Osteocyte (in vitro differentiated cells): ENCODE measurements around the gene ADGRA1. TPM values are rescaled to one million over a fixed set of nuclear protein-coding genes. Genes with fewer than 3 reads are reported as not detected.

Experiments
- DNase-seq: peaks from one replicate; pipeline ENCODE4 v3.0.0; 2021; ENCODE audit warnings: mixed read lengths; ENCODE audit not compliant: unreplicated experiment; ENCODE audit errors: extremely low spot score
- H3K27ac Mint-ChIP-seq: one replicate; pipeline ENCODE4 v1.8.0; 2021; ENCODE audit warnings: mild to moderate bottlenecking, mixed read lengths; ENCODE audit not compliant: unreplicated experiment
- H3K27me3 Mint-ChIP-seq: one replicate; pipeline ENCODE4 v1.8.0; 2021; ENCODE audit warnings: mixed read lengths; ENCODE audit not compliant: unreplicated experiment
- H3K36me3 Mint-ChIP-seq: one replicate; pipeline ENCODE4 v1.8.0; 2021; ENCODE audit warnings: mixed read lengths; ENCODE audit not compliant: unreplicated experiment
- H3K4me1 Mint-ChIP-seq: one replicate; pipeline ENCODE4 v1.8.0; 2021; ENCODE audit warnings: mixed read lengths; ENCODE audit not compliant: unreplicated experiment
- H3K4me3 Mint-ChIP-seq: one replicate; pipeline ENCODE4 v1.8.0; 2021; ENCODE audit warnings: mild to moderate bottlenecking, moderate library complexity, mixed read lengths; ENCODE audit not compliant: unreplicated experiment
- H3K9me3 Mint-ChIP-seq: one replicate; pipeline ENCODE4 v1.8.0; 2021; ENCODE audit warnings: mixed read lengths; ENCODE audit not compliant: unreplicated experiment
- total RNA-seq: library from RNA; stranded (reverse); gene quantifications from 2 replicates; pipeline ENCODE4 v1.2.1, GENCODE V29; 2021
- TF ChIP-seq, protein P1 (sequence below): fragments of 200-600 bp; sonication (generic); IDR thresholded peaks from 2 replicates; pipeline ENCODE4 v1.5.0; 2021; ENCODE audit warnings: antibody characterized with exemption, mild to moderate bottlenecking, moderate library complexity

The ADGRA1 gene
- total RNA-seq, 1 donor from 2014 or later, result not detected

DNA sequence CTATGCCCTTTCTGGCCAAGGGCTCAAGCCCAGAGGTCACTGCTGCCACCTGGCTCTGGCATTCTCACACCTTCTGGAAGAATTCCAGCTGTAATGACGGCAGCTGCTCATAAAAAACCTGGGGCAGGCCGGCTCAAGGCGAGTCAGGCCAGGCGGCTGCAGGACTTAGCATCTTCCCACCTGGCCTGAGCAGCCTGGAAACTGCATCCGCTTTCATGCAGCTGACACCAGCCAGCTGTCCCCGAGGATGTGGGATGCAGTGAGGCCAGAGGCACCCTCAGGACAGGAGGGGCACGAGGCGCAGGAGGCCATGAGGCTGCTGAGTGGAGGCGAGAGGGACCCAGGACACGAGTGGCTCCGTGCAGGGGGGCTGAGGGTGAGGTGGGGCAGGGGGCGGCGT, 47.5 kb upstream of the ADGRA1 start:
- peaks cover 9% of the 10 kb centered on the region for H3K27me3 Mint-ChIP-seq
- no peak overlapping the region for H3K4me3 Mint-ChIP-seq
- no peaks in the 10 kb centered on the region for H3K4me1 Mint-ChIP-seq
- DNase-seq, result no peak
- TF ChIP-seq, protein P1, sequence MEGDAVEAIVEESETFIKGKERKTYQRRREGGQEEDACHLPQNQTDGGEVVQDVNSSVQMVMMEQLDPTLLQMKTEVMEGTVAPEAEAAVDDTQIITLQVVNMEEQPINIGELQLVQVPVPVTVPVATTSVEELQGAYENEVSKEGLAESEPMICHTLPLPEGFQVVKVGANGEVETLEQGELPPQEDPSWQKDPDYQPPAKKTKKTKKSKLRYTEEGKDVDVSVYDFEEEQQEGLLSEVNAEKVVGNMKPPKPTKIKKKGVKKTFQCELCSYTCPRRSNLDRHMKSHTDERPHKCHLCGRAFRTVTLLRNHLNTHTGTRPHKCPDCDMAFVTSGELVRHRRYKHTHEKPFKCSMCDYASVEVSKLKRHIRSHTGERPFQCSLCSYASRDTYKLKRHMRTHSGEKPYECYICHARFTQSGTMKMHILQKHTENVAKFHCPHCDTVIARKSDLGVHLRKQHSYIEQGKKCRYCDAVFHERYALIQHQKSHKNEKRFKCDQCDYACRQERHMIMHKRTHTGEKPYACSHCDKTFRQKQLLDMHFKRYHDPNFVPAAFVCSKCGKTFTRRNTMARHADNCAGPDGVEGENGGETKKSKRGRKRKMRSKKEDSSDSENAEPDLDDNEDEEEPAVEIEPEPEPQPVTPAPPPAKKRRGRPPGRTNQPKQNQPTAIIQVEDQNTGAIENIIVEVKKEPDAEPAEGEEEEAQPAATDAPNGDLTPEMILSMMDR, result no peak
- no peak overlapping the region for H3K27ac Mint-ChIP-seq
- no peaks in the 10 kb centered on the region for H3K9me3 Mint-ChIP-seq
- H3K36me3 Mint-ChIP-seq, result no peaks in the 10 kb centered on the region

DNA sequence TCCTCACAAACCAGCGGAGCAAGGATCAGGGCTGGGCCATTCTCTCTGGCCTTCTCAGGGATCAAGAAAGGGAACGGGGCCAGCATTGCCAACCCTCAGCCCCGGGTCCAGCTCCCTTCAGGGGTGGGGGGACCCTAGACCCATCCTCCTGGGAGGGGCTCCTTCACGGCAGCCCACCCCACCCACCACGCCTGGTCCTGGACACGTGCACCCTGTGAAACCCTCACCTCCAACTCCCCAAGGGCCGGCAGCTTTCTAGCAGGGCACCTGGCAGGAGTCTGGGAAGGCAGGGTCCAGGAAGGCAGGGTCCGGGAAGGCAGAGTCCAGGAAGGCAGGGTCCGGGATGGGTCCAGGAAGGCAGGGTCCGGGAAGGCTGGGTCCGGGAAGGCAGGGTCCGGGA, 46.6 kb upstream of the ADGRA1 start:
- peaks cover 2% of the 10 kb centered on the region for H3K27me3 Mint-ChIP-seq
- H3K4me1 Mint-ChIP-seq, result no peaks in the 10 kb centered on the region
- no peaks in the 10 kb centered on the region for H3K9me3 Mint-ChIP-seq
- TF ChIP-seq, protein P1, result no peak
- DNase-seq, result no peak
- H3K36me3 Mint-ChIP-seq, result no peaks in the 10 kb centered on the region
- no peak overlapping the region for H3K4me3 Mint-ChIP-seq
- H3K27ac Mint-ChIP-seq, result no peak overlapping the region

DNA sequence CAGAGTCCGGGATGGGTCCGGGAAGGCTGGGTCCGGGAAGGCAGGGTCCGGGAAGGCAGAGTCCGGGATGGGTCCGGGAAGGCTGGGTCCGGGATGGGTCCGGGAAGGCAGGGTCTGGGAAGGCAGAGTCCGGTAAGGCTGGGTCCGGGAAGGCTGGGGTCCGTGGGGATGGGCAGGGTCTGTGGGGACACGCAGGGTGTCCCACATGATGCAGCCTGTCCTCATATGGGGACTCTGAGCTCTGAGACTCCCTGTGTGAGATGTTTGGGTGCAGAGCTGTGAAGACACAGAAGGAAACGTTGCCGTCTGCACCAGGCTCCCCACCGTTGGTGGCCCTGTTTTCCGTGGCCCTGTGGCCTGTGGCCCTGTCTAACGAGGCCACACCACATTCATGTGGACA, 45.7 kb upstream of the ADGRA1 start:
- DNase-seq, result no peak
- Mint-ChIP-seq H3K36me3 (no peaks in the 10 kb centered on the region), H3K9me3 (no peaks in the 10 kb centered on the region), H3K27me3 (peaks cover 2% of the 10 kb centered on the region), H3K27ac (no peak overlapping the region), H3K4me1 (no peaks in the 10 kb centered on the region), H3K4me3 (no peak overlapping the region)
- TF ChIP-seq, protein P1, result no peak

DNA sequence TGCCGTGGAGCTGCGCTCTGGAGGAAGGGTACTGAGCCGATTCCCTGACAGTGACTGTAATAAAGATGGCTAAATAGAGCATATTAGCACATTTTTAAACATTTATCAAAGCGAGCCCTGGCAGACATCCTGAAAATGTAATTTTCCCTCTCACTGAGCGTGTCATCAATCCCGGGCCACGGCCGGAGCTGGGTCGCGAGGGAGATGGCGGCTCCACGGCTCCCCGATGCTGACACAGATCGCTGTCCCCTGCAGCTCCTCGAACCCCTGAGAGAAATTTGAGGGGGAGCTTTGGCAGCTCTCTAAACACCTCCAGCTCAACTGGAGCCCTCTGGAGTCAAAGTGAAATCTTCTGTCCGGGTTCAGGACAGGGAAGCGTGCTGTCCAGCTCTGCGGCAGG, 44.9 kb upstream of the ADGRA1 start:
- Mint-ChIP-seq H3K27ac (no peak overlapping the region), H3K9me3 (no peaks in the 10 kb centered on the region), H3K36me3 (no peaks in the 10 kb centered on the region)

DNA sequence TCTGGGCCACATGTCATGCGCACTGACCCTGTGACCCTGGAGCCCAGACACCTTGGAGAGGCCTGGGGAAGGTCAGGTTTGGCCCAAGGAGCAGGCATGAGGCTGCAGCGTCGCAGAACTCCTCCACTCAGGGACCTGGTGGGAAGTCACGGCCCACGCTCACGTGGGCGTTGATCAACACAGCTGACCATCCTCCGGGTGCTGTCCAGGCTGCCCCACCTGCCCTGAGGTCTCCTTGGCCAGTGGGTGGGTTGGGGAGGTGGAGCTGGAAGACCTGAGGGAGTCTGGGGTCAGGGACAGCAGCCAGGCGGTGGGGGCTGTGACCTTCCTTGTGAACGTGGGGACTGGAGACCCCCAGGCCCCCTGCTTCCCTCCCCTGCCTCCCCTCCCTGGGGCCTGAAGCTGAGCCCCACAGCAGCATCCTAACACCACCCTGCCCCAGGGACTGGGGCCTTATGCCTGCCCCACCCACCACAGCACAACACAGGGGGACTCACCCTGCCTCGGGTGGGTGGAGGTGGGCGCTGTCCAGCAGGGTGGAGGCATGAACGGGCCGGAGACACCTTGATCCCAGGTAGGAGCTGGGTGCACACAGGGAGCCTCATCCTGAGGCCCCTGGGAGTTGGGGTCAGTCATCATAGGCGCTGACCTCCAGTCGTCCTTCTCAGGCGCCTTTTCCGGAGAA, 44.0 kb upstream of the ADGRA1 start:
- Mint-ChIP-seq H3K4me1 (no peaks in the 10 kb centered on the region), H3K9me3 (no peaks in the 10 kb centered on the region), H3K27ac (no peak overlapping the region), H3K27me3 (peaks cover under 1% of the 10 kb centered on the region), H3K4me3 (no peak overlapping the region), H3K36me3 (no peaks in the 10 kb centered on the region)
- TF ChIP-seq, protein P1, result no peak
- no peak for DNase-seq

More for the DNA sequence above, 44.9 kb upstream of the ADGRA1 start:
- Mint-ChIP-seq H3K27me3 (peaks cover 2% of the 10 kb centered on the region), H3K4me3 (no peak overlapping the region), H3K4me1 (no peaks in the 10 kb centered on the region)
- DNase-seq, result no peak
- TF ChIP-seq, protein P1, result no peak
